GM06990 (cell line): ENCODE measurements around the gene AGAP1.
"Not testable (repeated sequence)": the region's sequence is repeated elsewhere in the genome, so short reads cannot be mapped to it uniquely, and the experiment has no call there.

ENCODE experiments used
- DNase-seq: peaks from one replicate; pipeline ENCODE4 v3.0.0-alpha.2; 2011; ENCODE audit not compliant: insufficient read length; ENCODE audit errors: extremely low read depth
- H3K27me3 ChIP-seq: replicated peaks from 2 replicates; pipeline ENCODE4 v1.6.0; 2011; ENCODE audit warnings: low read length; ENCODE audit not compliant: control insufficient read depth, insufficient read depth
- H3K36me3 ChIP-seq: 2 replicates; pipeline ENCODE4 v1.5.1; 2011; ENCODE audit warnings: low read length; ENCODE audit not compliant: control insufficient read depth, insufficient read depth
- H3K4me3 ChIP-seq: replicated peaks from 2 replicates; pipeline ENCODE4 v1.5.1; 2011; ENCODE audit warnings: low read depth, mild to moderate bottlenecking, control low read depth, low read length
- CTCF ChIP-seq: IDR thresholded peaks from 2 replicates; pipeline ENCODE4 v1.5.1; 2011; ENCODE audit warnings: low read length, control low read depth, mild to moderate bottlenecking, inconsistent platforms; ENCODE audit not compliant: insufficient read depth, poor library complexity, severe bottlenecking

Gene AGAP1

GRCh38 chr2:235940330-235940729, 446.5 kb downstream of the AGAP1 start:
- peaks cover 2% of the 10 kb centered on the region; the same call in 1 of the 2 replicates for H3K27me3 ChIP-seq
- H3K36me3 ChIP-seq = no peaks in the 10 kb centered on the region
- H3K4me3 ChIP-seq = no peak overlapping the region
- TF ChIP-seq CTCF = no peak
- DNase-seq = no peak

- no peaks in the 10 kb centered on the region for H3K36me3 ChIP-seq
- H3K4me3 ChIP-seq = no peak overlapping the region
- TF ChIP-seq CTCF = no peak
- no peak for DNase-seq
- H3K27me3 ChIP-seq = peaks cover 1% of the 10 kb centered on the region; the same call in 1 of the 2 replicates
Measured at GRCh38 chr2:235944591-235944990, 450.7 kb downstream of the AGAP1 start.

- TF ChIP-seq CTCF = no peak
- Histone ChIP-seq H3K27me3 (no peaks in the 10 kb centered on the region), H3K36me3 (no peaks in the 10 kb centered on the region), H3K4me3 (no peak overlapping the region)
- DNase-seq = no peak
Measured at GRCh38 chr2:235945608-235946140, 451.8 kb downstream of the AGAP1 start.

GRCh38 chr2:235946590-235946989, 452.7 kb downstream of the AGAP1 start:
- TF ChIP-seq CTCF = no peak

GRCh38 chr2:235947055-235947454, 453.2 kb downstream of the AGAP1 start:
- not testable (repeated sequence) for H3K27me3 ChIP-seq, DNase-seq, H3K36me3 ChIP-seq, H3K4me3 ChIP-seq

More at GRCh38 chr2:235946590-235946989, 452.7 kb downstream of the AGAP1 start:
- Histone ChIP-seq H3K4me3 (no peak overlapping the region), H3K36me3 (no peaks in the 10 kb centered on the region), H3K27me3 (no peaks in the 10 kb centered on the region)
- no peak for DNase-seq

GRCh38 chr2:235949567-235950472, 456.0 kb downstream of the AGAP1 start:
- DNase-seq = no peak
- Histone ChIP-seq H3K27me3 (no peaks in the 10 kb centered on the region), H3K36me3 (no peaks in the 10 kb centered on the region), H3K4me3 (no peak overlapping the region)
- no peak for TF ChIP-seq CTCF
